ENCODE data around the gene ADRA2B.

Gene ADRA2B

DNA sequence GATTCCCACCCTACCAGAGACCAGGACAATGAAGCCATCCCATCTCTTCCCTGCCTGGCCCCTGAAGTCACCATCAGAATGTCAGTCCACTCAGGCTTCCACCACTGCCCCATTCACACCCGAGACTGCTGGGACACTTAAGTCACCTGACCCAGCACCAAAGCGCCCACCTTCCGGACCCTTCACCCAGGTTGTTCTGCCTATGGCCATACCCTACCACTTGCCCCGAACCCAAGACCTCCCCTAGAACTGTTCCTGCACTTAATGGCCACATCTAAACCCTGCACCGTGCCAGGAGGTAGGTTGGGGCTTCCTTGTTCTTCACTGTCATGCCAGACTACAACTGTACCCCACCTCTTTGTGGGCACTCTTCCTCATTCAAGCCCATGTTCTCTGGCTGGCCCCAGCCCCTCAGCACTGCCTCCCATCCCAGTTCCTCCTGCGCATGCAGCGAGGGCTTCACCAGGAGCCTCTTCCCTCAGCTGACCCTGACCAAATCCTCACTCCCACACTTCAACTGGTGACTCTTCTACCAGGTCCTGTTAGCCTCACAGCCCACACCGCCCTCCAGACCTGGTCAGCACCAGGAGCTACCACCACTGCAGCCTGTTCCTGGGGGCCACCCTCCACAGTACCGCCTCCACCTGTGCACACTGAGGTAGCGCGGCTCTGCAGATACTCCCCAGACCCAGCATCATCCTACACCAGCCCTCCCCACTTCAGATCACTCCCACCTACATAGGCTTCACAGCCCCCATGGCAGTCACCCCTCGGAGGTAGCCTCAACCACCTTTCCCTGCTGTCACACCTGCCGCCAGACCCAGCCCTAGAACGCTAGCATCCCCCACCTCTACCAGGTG lies 8.3 kb upstream of the ADRA2B start:
- TF ChIP-seq, protein P1, sequence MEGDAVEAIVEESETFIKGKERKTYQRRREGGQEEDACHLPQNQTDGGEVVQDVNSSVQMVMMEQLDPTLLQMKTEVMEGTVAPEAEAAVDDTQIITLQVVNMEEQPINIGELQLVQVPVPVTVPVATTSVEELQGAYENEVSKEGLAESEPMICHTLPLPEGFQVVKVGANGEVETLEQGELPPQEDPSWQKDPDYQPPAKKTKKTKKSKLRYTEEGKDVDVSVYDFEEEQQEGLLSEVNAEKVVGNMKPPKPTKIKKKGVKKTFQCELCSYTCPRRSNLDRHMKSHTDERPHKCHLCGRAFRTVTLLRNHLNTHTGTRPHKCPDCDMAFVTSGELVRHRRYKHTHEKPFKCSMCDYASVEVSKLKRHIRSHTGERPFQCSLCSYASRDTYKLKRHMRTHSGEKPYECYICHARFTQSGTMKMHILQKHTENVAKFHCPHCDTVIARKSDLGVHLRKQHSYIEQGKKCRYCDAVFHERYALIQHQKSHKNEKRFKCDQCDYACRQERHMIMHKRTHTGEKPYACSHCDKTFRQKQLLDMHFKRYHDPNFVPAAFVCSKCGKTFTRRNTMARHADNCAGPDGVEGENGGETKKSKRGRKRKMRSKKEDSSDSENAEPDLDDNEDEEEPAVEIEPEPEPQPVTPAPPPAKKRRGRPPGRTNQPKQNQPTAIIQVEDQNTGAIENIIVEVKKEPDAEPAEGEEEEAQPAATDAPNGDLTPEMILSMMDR (IDR thresholded peaks at IDR 0.05): no peak

DNA sequence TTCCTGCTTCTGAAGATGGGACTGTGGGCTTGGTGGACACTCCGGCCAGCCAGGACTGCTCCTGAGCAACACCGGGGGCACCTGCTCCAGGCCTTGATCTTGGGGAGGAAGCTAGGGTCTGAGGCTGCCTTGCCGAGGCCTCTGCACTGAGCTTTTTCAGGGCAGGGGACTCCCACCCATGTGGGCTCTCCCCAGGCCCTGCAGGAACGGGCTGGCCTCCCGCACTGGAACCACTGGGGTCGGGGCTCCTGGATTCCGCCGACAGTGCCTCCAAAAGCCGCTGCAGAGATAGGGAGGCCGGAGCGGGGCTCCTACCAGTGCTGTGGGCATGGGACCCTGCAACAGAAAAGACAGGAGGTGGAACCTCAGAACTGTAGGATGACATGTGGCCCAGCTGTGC lies 7.6 kb upstream of the ADRA2B start:
- Histone ChIP-seq H3K4me3 (ENCODE audit: low read depth, low read length) (no peak overlapping the region), H3K36me3 (ENCODE audit: control insufficient read depth, insufficient read depth, low read length) (no peaks in the 10 kb centered on the region), H3K9ac (no peak overlapping the region), H3K27ac (no peak overlapping the region), H3K79me2 (no peaks in the 10 kb centered on the region), H3K9me3 (ENCODE audit: control insufficient read depth, low read length) (no peaks in the 10 kb centered on the region), H3K4me2 (ENCODE audit: low read length) (no peak overlapping the region), H3K27me3 (ENCODE audit: control insufficient read depth, insufficient read depth, low read length) (no peaks in the 10 kb centered on the region), H2AFZ (no peak overlapping the region), H3K4me1 (no peaks in the 10 kb centered on the region)
- TF ChIP-seq, protein P1 (IDR thresholded peaks at IDR 0.05): no peak

More for the DNA sequence above, 8.3 kb upstream of the ADRA2B start:
- Histone ChIP-seq H3K36me3 (ENCODE audit: control insufficient read depth, insufficient read depth, low read length) (no peaks in the 10 kb centered on the region), H3K4me2 (ENCODE audit: low read length) (no peak overlapping the region), H3K79me2 (no peaks in the 10 kb centered on the region), H2AFZ (no peak overlapping the region), H3K27ac (no peak overlapping the region), H3K4me3 (ENCODE audit: low read depth, low read length) (no peak overlapping the region), H3K9me3 (ENCODE audit: control insufficient read depth, low read length) (no peaks in the 10 kb centered on the region), H3K27me3 (ENCODE audit: control insufficient read depth, insufficient read depth, low read length) (no peaks in the 10 kb centered on the region), H3K4me1 (no peaks in the 10 kb centered on the region), H3K9ac (no peak overlapping the region)

DNA sequence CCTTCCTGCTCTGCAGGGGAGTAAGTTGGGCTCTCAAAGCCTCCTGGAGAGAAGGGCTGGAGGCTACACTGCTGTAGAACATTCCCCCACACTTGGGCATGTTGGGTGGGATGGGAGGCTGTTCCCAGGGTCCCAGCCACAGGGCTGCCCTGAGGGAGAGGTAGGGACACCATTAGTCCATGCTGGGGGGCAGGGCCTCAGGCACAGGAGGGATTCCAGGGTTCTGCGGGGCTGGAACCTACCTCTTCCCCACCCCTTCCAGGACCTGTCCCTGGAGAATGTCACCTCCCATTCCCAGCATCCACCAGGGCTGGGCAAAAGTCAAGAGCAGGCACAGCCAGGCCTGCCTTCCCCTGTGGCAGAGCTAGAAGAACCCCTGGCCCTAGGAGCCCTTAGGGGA lies 6.9 kb upstream of the ADRA2B start:
- Histone ChIP-seq H3K4me2 (ENCODE audit: low read length) (no peak overlapping the region), H3K27me3 (ENCODE audit: control insufficient read depth, insufficient read depth, low read length) (no peaks in the 10 kb centered on the region), H3K36me3 (ENCODE audit: control insufficient read depth, insufficient read depth, low read length) (no peaks in the 10 kb centered on the region), H3K79me2 (no peaks in the 10 kb centered on the region), H3K9ac (no peak overlapping the region), H3K27ac (no peak overlapping the region), H2AFZ (no peak overlapping the region), H3K4me1 (no peaks in the 10 kb centered on the region), H3K4me3 (ENCODE audit: low read depth, low read length) (no peak overlapping the region), H3K9me3 (ENCODE audit: control insufficient read depth, low read length) (no peaks in the 10 kb centered on the region)
- TF ChIP-seq, protein P1 (IDR thresholded peaks at IDR 0.05): no peak

DNA sequence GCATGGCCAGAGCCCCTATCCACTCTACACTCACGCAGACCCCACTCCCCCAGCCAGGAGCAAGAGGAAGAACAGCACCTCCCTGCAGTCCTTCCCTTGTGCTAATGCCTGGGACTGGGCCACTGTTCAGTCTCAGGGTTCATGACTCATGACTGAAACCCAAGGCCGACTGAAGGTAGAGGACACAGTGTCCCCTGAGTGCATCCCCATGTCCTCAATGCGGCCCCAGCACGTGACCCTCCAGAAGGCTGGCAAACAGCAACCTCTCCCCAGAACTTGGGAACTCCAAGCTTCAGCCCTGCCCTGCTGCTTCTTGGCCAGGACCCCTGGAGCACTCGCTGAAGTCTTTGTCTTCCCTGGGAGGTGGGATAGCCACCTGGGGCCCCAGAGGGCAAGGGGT lies 6.0 kb upstream of the ADRA2B start:
- no peaks in the 10 kb centered on the region for H3K36me3 ChIP-seq (ENCODE audit: control insufficient read depth, insufficient read depth, low read length)
- no peak overlapping the region for H3K4me2 ChIP-seq (ENCODE audit: low read length)
- TF ChIP-seq, protein P1 (IDR thresholded peaks at IDR 0.05): no peak
- H3K4me3 ChIP-seq (ENCODE audit: low read depth, low read length): no peak overlapping the region
- H3K79me2 ChIP-seq: no peaks in the 10 kb centered on the region
- H3K27me3 ChIP-seq (ENCODE audit: control insufficient read depth, insufficient read depth, low read length): no peaks in the 10 kb centered on the region
- H2AFZ ChIP-seq: no peak overlapping the region
- no peaks in the 10 kb centered on the region for H3K4me1 ChIP-seq
- H3K27ac ChIP-seq: no peak overlapping the region
- H3K9ac ChIP-seq: no peak overlapping the region
- H3K9me3 ChIP-seq (ENCODE audit: control insufficient read depth, low read length): no peaks in the 10 kb centered on the region

DNA sequence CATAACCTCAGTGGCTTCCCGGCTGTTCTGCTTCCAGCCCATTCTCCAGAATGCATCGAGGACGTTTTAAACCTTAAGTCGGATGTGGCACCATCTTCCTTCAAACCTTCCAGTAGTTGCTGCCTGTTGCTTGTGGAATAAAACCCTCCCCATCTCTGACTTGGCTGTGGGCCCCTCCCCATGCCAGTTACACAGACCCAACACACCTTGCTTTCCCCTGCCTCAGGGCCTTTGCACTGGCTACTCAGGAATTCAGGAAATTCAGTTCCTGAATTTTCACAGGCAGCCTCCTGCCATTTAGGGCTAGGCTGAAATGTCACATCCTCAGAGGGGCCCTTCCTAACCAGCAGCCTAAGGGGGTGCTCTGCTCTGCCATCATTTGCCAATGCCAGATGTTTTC lies 5.0 kb upstream of the ADRA2B start:
- Histone ChIP-seq H2AFZ (no peak overlapping the region), H3K9me3 (ENCODE audit: control insufficient read depth, low read length) (no peaks in the 10 kb centered on the region), H3K4me1 (peaks cover 2% of the 10 kb centered on the region), H3K27me3 (ENCODE audit: control insufficient read depth, insufficient read depth, low read length) (no peaks in the 10 kb centered on the region), H3K27ac (no peak overlapping the region), H3K9ac (no peak overlapping the region), H3K79me2 (no peaks in the 10 kb centered on the region), H3K4me3 (ENCODE audit: low read depth, low read length) (no peak overlapping the region), H3K4me2 (ENCODE audit: low read length) (no peak overlapping the region), H3K36me3 (ENCODE audit: control insufficient read depth, insufficient read depth, low read length) (no peaks in the 10 kb centered on the region)
- TF ChIP-seq, protein P1 (IDR thresholded peaks at IDR 0.05): no peak
